Trophoblast cell (in vitro differentiated cells and primary cell): ENCODE results near the gene RTN4R.

ENCODE experiments used
- DNase-seq, 2 donors: peaks; one replicate each; pipeline ENCODE4 v3.0.0-alpha.2; 2016
- H2AFZ ChIP-seq: 2 replicates; pipeline ENCODE4 v1.6.1; 2013; ENCODE audit warnings: low read length, moderate library complexity, mild to moderate bottlenecking; ENCODE audit not compliant: insufficient read depth, poor library complexity
- H2AK5ac ChIP-seq: 2 replicates; pipeline ENCODE4 v1.6.1; 2013; ENCODE audit warnings: mild to moderate bottlenecking, low read length
- H2BK120ac ChIP-seq: 2 replicates; pipeline ENCODE4 v1.6.1; 2013; ENCODE audit warnings: low read length, mild to moderate bottlenecking, moderate library complexity; ENCODE audit not compliant: insufficient read depth, poor library complexity
- H2BK12ac ChIP-seq: 2 replicates; pipeline ENCODE4 v1.6.1; 2013; ENCODE audit warnings: mild to moderate bottlenecking, low read length, moderate library complexity
- H2BK5ac ChIP-seq: 2 replicates; pipeline ENCODE4 v1.6.1; 2013; ENCODE audit warnings: low read length, low read depth, moderate library complexity, mild to moderate bottlenecking; ENCODE audit not compliant: poor library complexity
- H3K14ac ChIP-seq: 2 replicates; pipeline ENCODE4 v1.6.1; 2013; ENCODE audit warnings: mild to moderate bottlenecking, low read length
- H3K18ac ChIP-seq: 2 replicates; pipeline ENCODE4 v1.6.1; 2013; ENCODE audit warnings: mild to moderate bottlenecking, low read length
- H3K23ac ChIP-seq: 2 replicates; pipeline ENCODE4 v1.6.1; 2013; ENCODE audit warnings: low read length
- H3K27ac ChIP-seq: 2 replicates; pipeline ENCODE4 v1.5.1; 2013; ENCODE audit warnings: low read depth, mild to moderate bottlenecking, inconsistent platforms, low read length, moderate library complexity
- H3K27me3 ChIP-seq: 2 replicates; pipeline ENCODE4 v1.6.1; 2013; ENCODE audit warnings: inconsistent platforms, mild to moderate bottlenecking, low read length, moderate library complexity; ENCODE audit not compliant: insufficient read depth
- H3K36me3 ChIP-seq, 2 experiments: 1 replicate in 1 of 2; 2 replicates in 1 of 2; pipeline ENCODE4 v1.6.1; 2013; ENCODE audit warnings: low read length in 2 of 2, mild to moderate bottlenecking in 2 of 2, moderate library complexity in 1 of 2; ENCODE audit not compliant: insufficient read depth in 2 of 2, control insufficient read depth in 1 of 2
- H3K4ac ChIP-seq: 2 replicates; pipeline ENCODE4 v1.6.1; 2013; ENCODE audit warnings: low read depth, mild to moderate bottlenecking, low read length, moderate library complexity
- H3K4me1 ChIP-seq, 2 experiments: 1 replicate in 1 of 2; 2 replicates in 1 of 2; pipeline ENCODE4 v1.6.1; 2013; ENCODE audit warnings: low read length in 2 of 2, mild to moderate bottlenecking in 2 of 2, moderate library complexity in 1 of 2; ENCODE audit not compliant: insufficient read depth in 2 of 2, control insufficient read depth in 1 of 2
- H3K4me2 ChIP-seq: 2 replicates; pipeline ENCODE4 v1.6.1; 2013; ENCODE audit warnings: inconsistent platforms, mild to moderate bottlenecking, low read length, moderate library complexity
- H3K4me3 ChIP-seq: 2 replicates; pipeline ENCODE4 v1.5.1; 2013; ENCODE audit warnings: mild to moderate bottlenecking, low read depth, low read length, inconsistent platforms
- H3K79me1 ChIP-seq: one replicate; pipeline ENCODE4 v1.6.1; 2013; ENCODE audit warnings: low read length
- H3K79me2 ChIP-seq: 2 replicates; pipeline ENCODE4 v1.6.1; 2013; ENCODE audit warnings: low read length, mild to moderate bottlenecking; ENCODE audit not compliant: control insufficient read depth, insufficient read depth, poor library complexity
- H3K9ac ChIP-seq: 2 replicates; pipeline ENCODE4 v1.6.1; 2013; ENCODE audit warnings: mild to moderate bottlenecking, low read length
- H3K9me3 ChIP-seq: 2 replicates; pipeline ENCODE4 v1.6.1; 2013; ENCODE audit warnings: low read depth, mild to moderate bottlenecking, control low read depth, inconsistent platforms, low read length; ENCODE audit not compliant: insufficient read depth
- H4K12ac ChIP-seq: 2 replicates; pipeline ENCODE4 v1.6.1; 2013; ENCODE audit warnings: low read depth, mild to moderate bottlenecking, low read length, moderate library complexity
- H4K8ac ChIP-seq: 2 replicates; pipeline ENCODE4 v1.6.1; 2013; ENCODE audit warnings: low read depth, mild to moderate bottlenecking, low read length, moderate library complexity
- H4K91ac ChIP-seq: one replicate; pipeline ENCODE4 v1.6.1; 2013; ENCODE audit warnings: low read depth, mild to moderate bottlenecking, low read length, moderate library complexity
- WGBS: extraction: QIAGEN DNeasy Blood & Tissue Kit; methylation state at CpG from one replicate; pipeline ENCODE4 v1.1.7; 2013; ENCODE audit warnings: missing lambda C conversion rate; ENCODE audit not compliant: insufficient read length, insufficient coverage; ENCODE audit errors: extremely low coverage; 5-methylcytosine and 5-hydroxymethylcytosine counted together

The RTN4R gene

GRCh38 chr22:20228939-20229272 is 39.2 kb downstream of the RTN4R start:
- H3K27me3 ChIP-seq, result no peaks in the 10 kb centered on the region
- no CpG with 5 or more reads among the region's 5 CpGs for WGBS
- no peak overlapping the region for H3K14ac ChIP-seq
- H3K36me3 ChIP-seq, result no peaks in the 10 kb centered on the region
- H3K79me1 ChIP-seq, result no peaks in the 10 kb centered on the region
- no peak overlapping the region for H3K9ac ChIP-seq
- no peak overlapping the region for H4K8ac ChIP-seq
- no peaks in the 10 kb centered on the region for H3K79me2 ChIP-seq
- H3K4me2 ChIP-seq, result no peak overlapping the region
- H4K12ac ChIP-seq, result no peak overlapping the region
- no peaks in the 10 kb centered on the region for H3K4me1 ChIP-seq
- no peak overlapping the region for H2AFZ ChIP-seq
- H2BK5ac ChIP-seq, result no peak overlapping the region
- no peak overlapping the region for H2BK12ac ChIP-seq
- no peak overlapping the region for H3K18ac ChIP-seq
- peaks cover 14% of the 10 kb centered on the region for H3K9me3 ChIP-seq
- no peak for DNase-seq
- H2AK5ac ChIP-seq, result no peak overlapping the region
- no peak overlapping the region for H3K27ac ChIP-seq
- H3K4ac ChIP-seq, result no peak overlapping the region
- no peak overlapping the region for H3K23ac ChIP-seq
- no peak overlapping the region for H3K4me3 ChIP-seq
- H4K91ac ChIP-seq, result no peak overlapping the region
- no peak overlapping the region for H2BK120ac ChIP-seq

- Histone ChIP-seq H3K4me3 (no peak overlapping the region), H3K27me3 (no peaks in the 10 kb centered on the region), H3K4me1 (no peaks in the 10 kb centered on the region), H2BK120ac (no peak overlapping the region), H2BK12ac (no peak overlapping the region), H4K12ac (no peak overlapping the region), H3K36me3 (no peaks in the 10 kb centered on the region), H3K18ac (no peak overlapping the region), H2BK5ac (no peak overlapping the region), H3K27ac (no peak overlapping the region), H3K79me2 (no peaks in the 10 kb centered on the region), H2AFZ (no peak overlapping the region), H4K91ac (no peak overlapping the region), H3K4ac (no peak overlapping the region), H3K9ac (no peak overlapping the region), H3K14ac (no peak overlapping the region), H3K4me2 (no peak overlapping the region), H3K79me1 (no peaks in the 10 kb centered on the region), H3K23ac (no peak overlapping the region), H4K8ac (no peak overlapping the region), H3K9me3 (peaks cover 14% of the 10 kb centered on the region), H2AK5ac (no peak overlapping the region)
- no CpG with 5 or more reads among the region's 23 CpGs for WGBS
- no peak for DNase-seq
Observed at GRCh38 chr22:20228055-20228938, 39.8 kb downstream of the RTN4R start.

- no CpG with 5 or more reads among the region's 7 CpGs for WGBS
- H3K36me3 ChIP-seq, result no peaks in the 10 kb centered on the region
- no peak overlapping the region for H2AK5ac ChIP-seq
- H4K91ac ChIP-seq, result no peak overlapping the region
- H3K9ac ChIP-seq, result no peak overlapping the region
- no peak for DNase-seq
- H3K4me3 ChIP-seq, result no peak overlapping the region
- no peak overlapping the region for H2BK5ac ChIP-seq
- no peak overlapping the region for H3K18ac ChIP-seq
- H4K8ac ChIP-seq, result no peak overlapping the region
- no peak overlapping the region for H3K4me2 ChIP-seq
- no peaks in the 10 kb centered on the region for H3K4me1 ChIP-seq
- H2BK12ac ChIP-seq, result no peak overlapping the region
- no peak overlapping the region for H2BK120ac ChIP-seq
- H2AFZ ChIP-seq, result no peak overlapping the region
- H3K4ac ChIP-seq, result no peak overlapping the region
- peaks cover 14% of the 10 kb centered on the region for H3K9me3 ChIP-seq
- H3K79me2 ChIP-seq, result no peaks in the 10 kb centered on the region
- no peak overlapping the region for H3K23ac ChIP-seq
- no peaks in the 10 kb centered on the region for H3K79me1 ChIP-seq
- H4K12ac ChIP-seq, result no peak overlapping the region
- no peak overlapping the region for H3K14ac ChIP-seq
- H3K27ac ChIP-seq, result no peak overlapping the region
- H3K27me3 ChIP-seq, result no peaks in the 10 kb centered on the region
Observed at GRCh38 chr22:20227363-20227762, 40.8 kb downstream of the RTN4R start.

GRCh38 chr22:20226760-20227350 is 41.3 kb downstream of the RTN4R start:
- H3K27ac ChIP-seq, result no peak overlapping the region

More at GRCh38 chr22:20226760-20227350, 41.3 kb downstream of the RTN4R start:
- Histone ChIP-seq H3K4me1 (no peaks in the 10 kb centered on the region), H4K8ac (no peak overlapping the region), H3K9ac (no peak overlapping the region), H3K18ac (no peak overlapping the region), H3K27me3 (no peaks in the 10 kb centered on the region), H3K36me3 (no peaks in the 10 kb centered on the region), H4K91ac (no peak overlapping the region), H3K79me2 (no peaks in the 10 kb centered on the region), H2AK5ac (no peak overlapping the region), H2BK12ac (no peak overlapping the region), H3K9me3 (peaks cover 14% of the 10 kb centered on the region), H3K14ac (no peak overlapping the region), H3K79me1 (no peaks in the 10 kb centered on the region), H4K12ac (no peak overlapping the region), H2AFZ (no peak overlapping the region), H2BK120ac (no peak overlapping the region), H3K23ac (no peak overlapping the region), H2BK5ac (no peak overlapping the region), H3K4ac (no peak overlapping the region), H3K4me2 (no peak overlapping the region), H3K4me3 (no peak overlapping the region)
- DNase-seq, result no peak
- WGBS, result no CpG with 5 or more reads among the region's 17 CpGs
